ENCODE results near the gene RNF215. TPM values are rescaled to one million over a fixed set of nuclear protein-coding genes. Genes with fewer than 3 reads are reported as not detected.

The RNF215 gene
- total and polyA plus RNA-seq, 2 of the 13 experiments (the other 11 are each of a cell fraction or from before 2014, with no cell fraction given): 5.3 to 6.1 TPM

DNA sequence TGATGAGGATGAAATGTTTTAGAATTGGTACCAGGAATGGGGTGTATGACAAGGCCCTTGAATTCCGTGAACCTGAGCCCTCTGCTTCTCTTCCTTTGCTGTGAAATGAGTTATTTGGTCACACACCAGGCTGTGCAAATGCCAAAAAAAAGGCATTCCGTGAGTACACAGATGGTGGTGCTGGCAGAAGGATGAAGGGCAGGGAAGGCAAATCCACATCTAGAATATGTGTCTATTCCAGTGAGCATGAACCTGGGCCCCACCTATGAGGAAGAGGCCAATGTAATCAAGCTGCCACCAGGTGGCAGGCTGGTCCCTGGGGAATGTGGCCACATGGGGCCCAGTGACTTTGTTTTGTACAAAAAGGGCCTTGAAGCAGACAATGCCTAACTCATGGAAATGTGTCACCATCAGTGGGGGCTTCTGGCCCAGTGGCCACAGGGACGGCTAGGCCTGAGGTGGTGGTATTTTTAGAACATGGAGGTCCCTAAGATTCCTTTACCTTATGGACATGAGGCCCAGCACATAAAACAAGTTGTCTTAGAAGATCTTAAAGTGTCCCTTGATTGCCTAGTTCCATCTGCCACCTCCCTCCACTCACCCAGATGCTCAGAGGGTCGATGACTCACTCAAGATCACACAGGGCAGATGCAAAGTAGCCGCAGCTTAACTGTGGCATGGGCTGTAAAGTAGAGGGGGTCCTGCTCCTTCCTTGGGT lies 3.9 kb upstream of the RNF215 start (continued):
- TF ChIP-seq, protein P1, sequence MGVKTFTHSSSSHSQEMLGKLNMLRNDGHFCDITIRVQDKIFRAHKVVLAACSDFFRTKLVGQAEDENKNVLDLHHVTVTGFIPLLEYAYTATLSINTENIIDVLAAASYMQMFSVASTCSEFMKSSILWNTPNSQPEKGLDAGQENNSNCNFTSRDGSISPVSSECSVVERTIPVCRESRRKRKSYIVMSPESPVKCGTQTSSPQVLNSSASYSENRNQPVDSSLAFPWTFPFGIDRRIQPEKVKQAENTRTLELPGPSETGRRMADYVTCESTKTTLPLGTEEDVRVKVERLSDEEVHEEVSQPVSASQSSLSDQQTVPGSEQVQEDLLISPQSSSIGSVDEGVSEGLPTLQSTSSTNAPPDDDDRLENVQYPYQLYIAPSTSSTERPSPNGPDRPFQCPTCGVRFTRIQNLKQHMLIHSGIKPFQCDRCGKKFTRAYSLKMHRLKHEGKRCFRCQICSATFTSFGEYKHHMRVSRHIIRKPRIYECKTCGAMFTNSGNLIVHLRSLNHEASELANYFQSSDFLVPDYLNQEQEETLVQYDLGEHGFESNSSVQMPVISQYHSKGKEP (CRISPR knock-in tag; IDR thresholded peaks at IDR 0.05): no peak
- TF ChIP-seq ZNF879 (CRISPR knock-in tag; IDR thresholded peaks at IDR 0.05): no peak
- no peak for TF ChIP-seq TCF7 (IDR thresholded peaks at IDR 0.05; ENCODE audit: low read depth)
- no peak for TF ChIP-seq NCOA2 (CRISPR knock-in tag; IDR thresholded peaks at IDR 0.05)
- no peak for TF ChIP-seq CENPX (CRISPR knock-in tag; IDR thresholded peaks at IDR 0.05)
- no peak for TF ChIP-seq ZNF382 (CRISPR knock-in tag; IDR thresholded peaks at IDR 0.05; ENCODE audit: borderline replicate concordance)
- TF ChIP-seq FOXM1 (CRISPR knock-in tag; IDR thresholded peaks at IDR 0.05): no peak
- 0 out of 2 replicates have a peak, but pooled peaks have one; percentile 41 for TF ChIP-seq EED (CRISPR knock-in tag; IDR thresholded peaks at IDR 0.05)
- TF ChIP-seq ZSCAN30 (CRISPR knock-in tag; IDR thresholded peaks at IDR 0.05): no peak
- no peak for TF ChIP-seq NFYC (CRISPR knock-in tag; IDR thresholded peaks at IDR 0.05)
- TF ChIP-seq ZFX (CRISPR knock-in tag; IDR thresholded peaks at IDR 0.05; ENCODE audit: low read depth): peak; percentile 62; the same call in 1 of the 2 replicates
- no peak for TF ChIP-seq ZNF24 (IDR thresholded peaks at IDR 0.05)
- no peak for TF ChIP-seq ZNF180 (CRISPR knock-in tag; IDR thresholded peaks at IDR 0.05; ENCODE audit: borderline replicate concordance, low read depth)
- no peak for TF ChIP-seq TRIM24 (CRISPR knock-in tag; IDR thresholded peaks at IDR 0.05)
- TF ChIP-seq HOXA7 (CRISPR knock-in tag; IDR thresholded peaks at IDR 0.05): no peak
- TF ChIP-seq PITX1 (CRISPR knock-in tag; IDR thresholded peaks at IDR 0.05): no peak
